HCT116 (cell line): ENCODE data around the gene CCM2. TPM values are rescaled to one million over a fixed set of nuclear protein-coding genes. Genes with fewer than 3 reads are reported as not detected.

Source experiments
- ATAC-seq: fragments of 200-7000 bp; cut with Tn5 transposase; 2 replicates; pipeline ENCODE4 v1.9.1; 2020; ENCODE audit warnings: mild to moderate bottlenecking, moderate library complexity
- BruUV-seq: library from RNA; stranded (reverse); fragments of 400-500 nt; replicated peaks from 2 replicates; lab custom pipeline; 2021; lab: Mats Ljungman, UMichigan
- CTCF ChIA-PET: fragments of 300-600 bp; sonication (Branson Sonifier 250); formaldehyde crosslinking; loops from one replicate; lab custom pipeline; 2021; ENCODE audit warnings: antibody characterized with exemption; lab: Charles Lee
- POLR2A ChIA-PET: fragments of 300-600, 350-600 bp; sonication (Branson Sonifier 250); formaldehyde crosslinking; loops from one replicate; lab custom pipeline; 2021; ENCODE audit warnings: antibody characterized with exemption; lab: Charles Lee
- RAD21 ChIA-PET, 2 experiments: fragments of 300-600 bp; sonication (Branson Sonifier 250); formaldehyde crosslinking; loops; one replicate each; lab custom pipeline; 2023; ENCODE audit warnings: low total read pairs in 2 of 2; ENCODE audit not compliant: uncharacterized antibody in 2 of 2, unreplicated experiment in 2 of 2, low non-redundant PET in 1 of 2; lab: Charles Lee
- DNase-seq: peaks from one replicate; pipeline ENCODE4 v3.0.0-alpha.2; 2010; ENCODE audit warnings: low read depth, low spot score
- H2AFZ ChIP-seq: fragments of 200-600 bp; shearing (Covaris generic), sonication (generic); 2 replicates; pipeline ENCODE4 v1.6.1; 2017; ENCODE audit warnings: low read depth, mixed run types, mixed read lengths, antibody characterized with exemption, low read length; ENCODE audit not compliant: poor library complexity, severe bottlenecking
- H3K27ac ChIP-seq: 2 replicates; pipeline ENCODE4 v1.5.1; 2012; ENCODE audit warnings: low read depth, low read length
- H3K27me3 ChIP-seq: fragments of 200-600 bp; sonication (generic); 2 replicates; pipeline ENCODE4 v1.6.1; 2016; ENCODE audit warnings: mixed run types, low read length, mixed read lengths; ENCODE audit not compliant: insufficient read depth
- H3K36me3 ChIP-seq, 2 experiments: fragments of 200-500 bp in 1 of 2; fragments of 200-600 bp in 1 of 2; sonication (Bioruptor generic) in 1 of 2; sonication (generic) in 1 of 2; 2 replicates each; pipeline versions ENCODE4 v1.5.1 to v1.6.1; 2014 to 2016; ENCODE audit warnings: low read length in 2 of 2, inconsistent platforms in 1 of 2, mixed read lengths in 1 of 2, mixed run types in 1 of 2; ENCODE audit not compliant: insufficient read depth in 2 of 2, control insufficient read depth in 1 of 2
- H3K4me1 ChIP-seq, 2 experiments: fragments of 200-600 bp in 1 of 2; sonication (generic) in 1 of 2; 2 replicates each; pipeline versions ENCODE4 v1.5.1 to v1.6.1; 2012 to 2017; ENCODE audit warnings: low read length in 2 of 2, inconsistent platforms in 1 of 2, mild to moderate bottlenecking in 1 of 2, mixed read lengths in 1 of 2, mixed run types in 1 of 2, moderate library complexity in 1 of 2; ENCODE audit not compliant: insufficient read depth in 2 of 2, control insufficient read depth in 1 of 2
- H3K4me2 ChIP-seq: fragments of 200-600 bp; sonication (generic); 2 replicates; pipeline ENCODE4 v1.6.1; 2017; ENCODE audit warnings: mixed run types, low read length, mixed read lengths
- H3K4me3 ChIP-seq, 2 experiments: fragments of 200-600 bp in 1 of 2; sonication (generic) in 1 of 2; replicated peaks in 1 of 2; 2 replicates each; pipeline ENCODE4 v1.5.1; 2011 to 2016; ENCODE audit warnings: low read length in 2 of 2, control low read depth in 1 of 2, low read depth in 1 of 2, mild to moderate bottlenecking in 1 of 2, mixed read lengths in 1 of 2, mixed run types in 1 of 2
- H3K79me2 ChIP-seq: fragments of 200-600 bp; sonication (generic); 2 replicates; pipeline ENCODE4 v1.6.1; 2017; ENCODE audit warnings: mild to moderate bottlenecking, mixed run types, low read length, moderate library complexity, mixed read lengths; ENCODE audit not compliant: insufficient read depth
- H3K9ac ChIP-seq: fragments of 200-600 bp; sonication (generic); 2 replicates; pipeline ENCODE4 v1.6.1; 2016; ENCODE audit warnings: low read length, mixed read lengths
- H3K9me2 ChIP-seq: fragments of 200-600 bp; sonication (generic), shearing (Covaris generic); 2 replicates; pipeline ENCODE4 v1.6.1; 2017; ENCODE audit warnings: mixed run types, mild to moderate bottlenecking, moderate library complexity; ENCODE audit not compliant: insufficient read depth
- H3K9me3 ChIP-seq, 2 experiments: fragments of 200-500 bp in 1 of 2; fragments of 200-600 bp in 1 of 2; sonication (Bioruptor generic) in 1 of 2; sonication (generic) in 1 of 2; 2 replicates each; pipeline ENCODE4 v1.6.1; 2014 to 2017; ENCODE audit warnings: low read length in 2 of 2, mixed read lengths in 2 of 2, inconsistent platforms in 1 of 2, low read depth in 1 of 2, mild to moderate bottlenecking in 1 of 2, mixed run types in 1 of 2, moderate library complexity in 1 of 2; ENCODE audit not compliant: control insufficient read depth in 1 of 2, insufficient read depth in 1 of 2
- H4K20me1 ChIP-seq: fragments of 200-600 bp; sonication (generic), shearing (Covaris generic); 2 replicates; pipeline ENCODE4 v1.6.1; 2017; ENCODE audit warnings: mixed run types, mild to moderate bottlenecking, moderate library complexity; ENCODE audit not compliant: insufficient read depth
- CBX3 ChIP-seq: IDR thresholded peaks from 2 replicates; pipeline ENCODE4 v1.6.1; 2012; ENCODE audit warnings: low read depth
- CEBPB ChIP-seq: IDR thresholded peaks from 2 replicates; pipeline ENCODE4 v1.6.1; 2012; ENCODE audit warnings: low read depth
- EGR1 ChIP-seq: IDR thresholded peaks from 2 replicates; pipeline ENCODE4 v1.6.1; 2012; ENCODE audit warnings: low read depth
- ELF1 ChIP-seq: IDR thresholded peaks from 2 replicates; pipeline ENCODE4 v1.6.1; 2012; ENCODE audit warnings: low read depth, borderline replicate concordance
- FOSL1 ChIP-seq: IDR thresholded peaks from 2 replicates; pipeline ENCODE4 v1.6.1; 2012; ENCODE audit warnings: low read depth
- JUND ChIP-seq: IDR thresholded peaks from 2 replicates; pipeline ENCODE4 v1.6.1; 2012
- MAX ChIP-seq: IDR thresholded peaks from 2 replicates; pipeline ENCODE4 v1.6.1; 2012
- POLR2A ChIP-seq: IDR thresholded peaks from 2 replicates; pipeline ENCODE4 v1.7.0; 2011; ENCODE audit warnings: borderline replicate concordance; ENCODE audit not compliant: insufficient read depth, insufficient read length; ENCODE audit errors: extremely low read depth
- RAD21 ChIP-seq: IDR thresholded peaks from 2 replicates; pipeline ENCODE4 v1.6.1; 2012; ENCODE audit warnings: low read depth, mild to moderate bottlenecking
- SP1 ChIP-seq: IDR thresholded peaks from 2 replicates; pipeline ENCODE4 v1.6.1; 2012; ENCODE audit warnings: low read depth
- SRF ChIP-seq: IDR thresholded peaks from 2 replicates; pipeline ENCODE4 v1.6.1; 2012; ENCODE audit warnings: low read depth
- TCF7L2 ChIP-seq: IDR thresholded peaks from 2 replicates; pipeline ENCODE4 v1.7.0; 2011; ENCODE audit warnings: borderline replicate concordance, inconsistent platforms; ENCODE audit not compliant: insufficient read depth, insufficient read length; ENCODE audit errors: extremely low read depth
- ZFX ChIP-seq: fragments of 450-650 bp; IDR thresholded peaks from 2 replicates; pipeline ENCODE4 v1.6.1; 2017
- ZNF274 ChIP-seq: fragments of 200-500 bp; sonication (Bioruptor generic); IDR thresholded peaks from 2 replicates; pipeline ENCODE4 v1.6.1; 2014; ENCODE audit warnings: mild to moderate bottlenecking, low read depth, low read length, inconsistent platforms
- intact Hi-C: fragments of 100-400 bp; cut with micrococcal nuclease; formaldehyde crosslinking; loops from 2 replicates; pipeline ENCODE4 v1.10.0; 2022
- total RNA-seq: library from RNA; stranded (reverse); gene quantifications from one replicate; pipeline ENCODE4 v1.2.1, GENCODE V29; 2021; ENCODE audit not compliant: unreplicated experiment

The CCM2 gene
- total RNA-seq, 1 experiment from 2014 or later: 34.4 TPM

- no peaks in the 10 kb centered on the region for H3K9me2 ChIP-seq
- H3K27ac ChIP-seq: no peak overlapping the region
- H3K9me3 ChIP-seq: no peaks in the 10 kb centered on the region
- H2AFZ ChIP-seq: no peak overlapping the region
- no TSS peak for BruUV-seq
- CTCF ChIA-PET: no interaction called here
- H3K4me1 ChIP-seq: peaks cover 6% of the 10 kb centered on the region in 2 experiments; a peak in 3 of 4 replicates
- no peak for ATAC-seq
- H3K4me3 ChIP-seq: no peak overlapping the region
- TF ChIP-seq FOSL1 (no peak), CEBPB (no peak), RAD21 (no peak), CBX3 (no peak), TCF7L2 (no peak), JUND (no peak), ELF1 (no peak), EGR1 (no peak), ZFX (no peak), ZNF274 (no peak), SRF (no peak), POLR2A (no peak), SP1 (no peak)
- TF ChIP-seq, all 23 proteins: peak for 0
- Histone ChIP-seq H3K79me2 (no peaks in the 10 kb centered on the region), H3K36me3 (no peaks in the 10 kb centered on the region), H4K20me1 (no peaks in the 10 kb centered on the region), H3K27me3 (no peaks in the 10 kb centered on the region), H3K9ac (no peak overlapping the region), H3K4me2 (no peak overlapping the region)
- POLR2A ChIA-PET: no interaction called here
- DNase-seq: no peak
- RAD21 ChIA-PET: no interaction called here
- intact Hi-C loops: no loop called here
Measured at GRCh38 chr7:45085619-45086200, 85.7 kb downstream of the CCM2 start.

- Histone ChIP-seq H3K4me2 (no peak overlapping the region), H3K79me2 (no peaks in the 10 kb centered on the region), H3K9ac (no peak overlapping the region), H3K27ac (no peak overlapping the region), H3K9me2 (no peaks in the 10 kb centered on the region), H3K4me3 (no peak overlapping the region), H2AFZ (no peak overlapping the region), H3K36me3 (no peaks in the 10 kb centered on the region), H3K27me3 (no peaks in the 10 kb centered on the region), H3K4me1 (peaks cover 6% of the 10 kb centered on the region in 2 experiments; a peak in 3 of 4 replicates), H3K9me3 (no peaks in the 10 kb centered on the region), H4K20me1 (no peaks in the 10 kb centered on the region)
- ATAC-seq (no peak), DNase-seq (no peak)
- ChIA-PET CTCF (no interaction called here), RAD21 (no interaction called here), POLR2A (no interaction called here)
- intact Hi-C loops: no loop called here
- no TSS peak for BruUV-seq
- no peak for TF ChIP-seq MAX
Measured at GRCh38 chr7:45086331-45087065, 86.5 kb downstream of the CCM2 start.
